C4-2B (cell line): Measurements from ENCODE around the gene PHYKPL.
"Not testable (repeated sequence)": the region's sequence is repeated elsewhere in the genome, so short reads cannot be mapped to it uniquely, and the experiment has no call there.

Source experiments
- ZFX ChIP-seq: fragments of 450-650 bp; IDR thresholded peaks from 2 replicates; pipeline ENCODE4 v1.6.1; 2017
- TF ChIP-seq, protein P1 (sequence below): fragments of 450-650 bp; conservative IDR thresholded peaks from 2 replicates; pipeline ENCODE4 v1.5.1; 2017; ENCODE audit warnings: mild to moderate bottlenecking

DNA sequence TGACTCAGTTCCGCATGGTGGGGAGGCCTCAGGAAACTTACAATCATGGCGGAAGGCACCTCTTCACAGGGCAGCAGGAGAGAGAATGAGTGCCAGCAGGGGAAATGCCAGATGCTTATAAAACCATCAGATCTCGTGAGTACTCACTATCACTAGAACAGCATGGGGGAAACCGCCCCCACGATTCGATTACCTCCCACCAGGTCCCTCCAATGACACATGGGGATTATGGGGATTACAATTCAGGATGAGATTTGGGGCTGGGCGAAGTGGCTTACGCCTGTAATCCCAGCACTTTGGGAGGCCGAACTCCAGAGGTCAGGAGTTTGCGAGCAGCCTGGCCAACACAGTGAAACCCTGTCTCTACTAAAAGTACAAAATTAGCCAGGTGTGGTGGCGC is 34.5 kb downstream of the PHYKPL start:
- not testable (repeated sequence) for TF ChIP-seq ZFX
- TF ChIP-seq, protein P1, sequence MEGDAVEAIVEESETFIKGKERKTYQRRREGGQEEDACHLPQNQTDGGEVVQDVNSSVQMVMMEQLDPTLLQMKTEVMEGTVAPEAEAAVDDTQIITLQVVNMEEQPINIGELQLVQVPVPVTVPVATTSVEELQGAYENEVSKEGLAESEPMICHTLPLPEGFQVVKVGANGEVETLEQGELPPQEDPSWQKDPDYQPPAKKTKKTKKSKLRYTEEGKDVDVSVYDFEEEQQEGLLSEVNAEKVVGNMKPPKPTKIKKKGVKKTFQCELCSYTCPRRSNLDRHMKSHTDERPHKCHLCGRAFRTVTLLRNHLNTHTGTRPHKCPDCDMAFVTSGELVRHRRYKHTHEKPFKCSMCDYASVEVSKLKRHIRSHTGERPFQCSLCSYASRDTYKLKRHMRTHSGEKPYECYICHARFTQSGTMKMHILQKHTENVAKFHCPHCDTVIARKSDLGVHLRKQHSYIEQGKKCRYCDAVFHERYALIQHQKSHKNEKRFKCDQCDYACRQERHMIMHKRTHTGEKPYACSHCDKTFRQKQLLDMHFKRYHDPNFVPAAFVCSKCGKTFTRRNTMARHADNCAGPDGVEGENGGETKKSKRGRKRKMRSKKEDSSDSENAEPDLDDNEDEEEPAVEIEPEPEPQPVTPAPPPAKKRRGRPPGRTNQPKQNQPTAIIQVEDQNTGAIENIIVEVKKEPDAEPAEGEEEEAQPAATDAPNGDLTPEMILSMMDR: not testable (repeated sequence)
